Common myeloid progenitor, CD34-positive (primary cell): ENCODE data around the gene ANGPTL2.

Experiments used
- CTCF ChIA-PET: fragments of 350-600 bp; sonication (Branson Sonifier 250); formaldehyde crosslinking; loops from one replicate; lab custom pipeline; 2021; ENCODE audit warnings: antibody characterized with exemption; lab: Charles Lee
- POLR2A ChIA-PET: fragments of 350-600 bp; sonication (Branson Sonifier 250); formaldehyde crosslinking; loops from one replicate; lab custom pipeline; 2021; ENCODE audit warnings: antibody characterized with exemption; lab: Charles Lee
- DNase-seq, 3 donors: peaks; one replicate each; pipeline versions ENCODE4 v3.0.0 to v3.0.0-alpha.2; 2013
- H3K27ac ChIP-seq, 2 experiments: 1 replicate in 1 of 2; 2 replicates in 1 of 2; pipeline ENCODE4 v1.7.0; 2013; ENCODE audit warnings: inconsistent platforms in 2 of 2, low read length in 2 of 2, mild to moderate bottlenecking in 2 of 2, low read depth in 1 of 2, moderate library complexity in 1 of 2; ENCODE audit not compliant: severe bottlenecking in 2 of 2, insufficient read depth in 1 of 2, poor library complexity in 1 of 2
- H3K27me3 ChIP-seq, 5 experiments: replicated peaks in 2 of 5; 1 replicate in 3 of 5; 2 replicates in 2 of 5; pipeline versions ENCODE4 v1.6.1 to v1.7.0; 2013; ENCODE audit warnings: low read length in 4 of 5, mild to moderate bottlenecking in 2 of 5, moderate library complexity in 2 of 5, inconsistent platforms in 1 of 5; ENCODE audit not compliant: insufficient read depth in 5 of 5, control insufficient read depth in 4 of 5
- H3K36me3 ChIP-seq, 4 experiments: 1 replicate in 2 of 4; 2 replicates in 2 of 4; pipeline versions ENCODE4 v1.6.1 to v1.7.0; 2013; ENCODE audit warnings: low read length in 3 of 4, control low read depth in 1 of 4, mild to moderate bottlenecking in 1 of 4; ENCODE audit not compliant: control insufficient read depth in 4 of 4, insufficient read depth in 4 of 4
- H3K4me1 ChIP-seq, 4 experiments: 1 replicate in 3 of 4; 2 replicates in 1 of 4; pipeline versions ENCODE4 v1.6.1 to v1.7.1; 2013; ENCODE audit warnings: low read length in 3 of 4, mild to moderate bottlenecking in 3 of 4, control low read depth in 1 of 4, inconsistent platforms in 1 of 4, moderate library complexity in 1 of 4; ENCODE audit not compliant: control insufficient read depth in 4 of 4, insufficient read depth in 4 of 4; ENCODE audit errors: control extremely low read depth in 1 of 4
- H3K4me3 ChIP-seq, 7 experiments: 1 replicate in 4 of 7; 2 replicates in 3 of 7; pipeline versions ENCODE4 v1.5.1 to v1.7.0; 2013; ENCODE audit warnings: mild to moderate bottlenecking in 7 of 7, low read length in 6 of 7, moderate library complexity in 6 of 7, inconsistent platforms in 2 of 7, low read depth in 2 of 7, control low read depth in 1 of 7; ENCODE audit not compliant: insufficient read depth in 4 of 7, control insufficient read depth in 1 of 7; ENCODE audit errors: extremely low read depth in 1 of 7
- H3K9me3 ChIP-seq, 5 experiments: 1 replicate in 4 of 5; 2 replicates in 1 of 5; pipeline versions ENCODE4 v1.6.1 to v1.7.1; 2013; ENCODE audit warnings: low read length in 4 of 5, mild to moderate bottlenecking in 2 of 5, inconsistent platforms in 1 of 5, low read depth in 1 of 5, moderate library complexity in 1 of 5; ENCODE audit not compliant: control insufficient read depth in 4 of 5, insufficient read depth in 2 of 5; ENCODE audit errors: control extremely low read depth in 1 of 5
- WGBS: methylation state at CpG from one replicate; pipeline ENCODE4 v1.1.5; 2013; ENCODE audit not compliant: insufficient coverage; 5-methylcytosine and 5-hydroxymethylcytosine counted together

Gene ANGPTL2

DNA sequence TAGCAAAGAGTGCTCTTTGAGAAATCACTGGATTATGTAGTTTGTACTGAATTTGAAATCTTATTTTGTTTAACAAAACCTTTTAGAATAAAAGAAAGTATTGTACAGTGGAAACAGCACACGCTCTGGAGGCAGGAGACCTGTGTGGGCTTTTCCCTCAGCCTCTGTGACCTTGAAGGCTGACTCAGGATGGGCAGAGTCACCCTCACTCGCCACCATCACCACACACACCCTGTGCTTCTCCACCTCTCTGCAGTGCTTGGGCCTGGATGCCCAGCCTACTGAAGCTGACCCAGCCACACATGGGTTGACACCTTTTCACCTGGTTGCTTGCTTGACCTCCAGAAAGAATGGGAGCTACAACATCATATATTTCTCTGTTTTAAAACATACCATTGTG is 19.6 kb downstream of the ANGPTL2 start:
- Histone ChIP-seq H3K27me3 (no peaks in the 10 kb centered on the region), H3K36me3 (no peaks in the 10 kb centered on the region), H3K4me1 (no peaks in the 10 kb centered on the region), H3K4me3 (no peak overlapping the region), H3K27ac (no peak overlapping the region), H3K9me3 (no peaks in the 10 kb centered on the region)
- DNase-seq, result no peak
- ChIA-PET CTCF (no interaction called here), POLR2A (interaction anchor here (0.6 kb wide), 1 partner anchor 258 kb away, joined by 3 read pairs; no protein-coding TSS in a partner anchor)
- WGBS, result 100% methylated on average over 1 of the region's 2 CpGs

GRCh38 chr9:127102176-127102575 is 20.3 kb downstream of the ANGPTL2 start:
- Histone ChIP-seq H3K36me3 (no peaks in the 10 kb centered on the region), H3K4me3 (no peak overlapping the region), H3K27ac (no peak overlapping the region), H3K9me3 (no peaks in the 10 kb centered on the region), H3K27me3 (no peaks in the 10 kb centered on the region), H3K4me1 (no peaks in the 10 kb centered on the region)
- POLR2A ChIA-PET, result no interaction called here
- CTCF ChIA-PET, result no interaction called here
- DNase-seq, result no peak

DNA sequence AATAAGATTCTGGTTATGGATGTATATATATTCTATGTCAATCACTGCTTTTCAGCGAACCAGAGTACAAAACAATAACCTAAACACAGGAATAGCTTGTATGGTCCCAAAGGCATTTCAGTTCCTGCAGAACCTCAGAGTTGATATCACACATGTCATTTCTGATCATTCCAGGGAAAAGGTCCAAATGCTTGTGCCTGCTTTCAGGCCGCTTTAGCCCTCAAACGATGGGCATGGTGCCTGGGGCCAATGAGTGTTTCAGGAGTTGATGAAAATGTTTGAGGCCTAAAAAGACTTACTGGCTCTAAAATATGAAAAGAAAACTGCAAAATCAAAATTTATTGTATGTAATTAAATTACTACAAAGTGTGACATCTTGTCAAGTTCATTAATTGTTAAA is 22.8 kb downstream of the ANGPTL2 start:
- no peaks in the 10 kb centered on the region for H3K27me3 ChIP-seq
- no peaks in the 10 kb centered on the region for H3K4me1 ChIP-seq
- H3K27ac ChIP-seq, result no peak overlapping the region
- H3K4me3 ChIP-seq, result no peak overlapping the region
- ChIA-PET CTCF (no interaction called here), POLR2A (no interaction called here)
- no peaks in the 10 kb centered on the region for H3K9me3 ChIP-seq
- no CpG with 5 or more reads among the region's 3 CpGs for WGBS
- H3K36me3 ChIP-seq, result no peaks in the 10 kb centered on the region
- DNase-seq, result no peak

- CTCF ChIA-PET, result no interaction called here
- no peaks in the 10 kb centered on the region for H3K9me3 ChIP-seq
Observed at GRCh38 chr9:127098916-127099553, 23.4 kb downstream of the ANGPTL2 start.

GRCh38 chr9:127097683-127098082 is 24.8 kb downstream of the ANGPTL2 start:
- H3K36me3 ChIP-seq, result no peaks in the 10 kb centered on the region
- POLR2A ChIA-PET, result no interaction called here
- H3K27ac ChIP-seq, result no peak overlapping the region
- H3K4me1 ChIP-seq, result no peaks in the 10 kb centered on the region
- H3K4me3 ChIP-seq, result no peak overlapping the region
- no peak for DNase-seq
- H3K9me3 ChIP-seq, result no peaks in the 10 kb centered on the region
- CTCF ChIA-PET, result no interaction called here
- 100% methylated on average over 3 of the region's 5 CpGs for WGBS
- no peaks in the 10 kb centered on the region for H3K27me3 ChIP-seq

More at GRCh38 chr9:127098916-127099553, 23.4 kb downstream of the ANGPTL2 start:
- POLR2A ChIA-PET, result no interaction called here
- Histone ChIP-seq H3K4me3 (no peak overlapping the region), H3K27ac (no peak overlapping the region), H3K4me1 (no peaks in the 10 kb centered on the region), H3K36me3 (no peaks in the 10 kb centered on the region), H3K27me3 (no peaks in the 10 kb centered on the region)
- 98% methylated on average over 4 of the region's 7 CpGs for WGBS
- no peak for DNase-seq

DNA sequence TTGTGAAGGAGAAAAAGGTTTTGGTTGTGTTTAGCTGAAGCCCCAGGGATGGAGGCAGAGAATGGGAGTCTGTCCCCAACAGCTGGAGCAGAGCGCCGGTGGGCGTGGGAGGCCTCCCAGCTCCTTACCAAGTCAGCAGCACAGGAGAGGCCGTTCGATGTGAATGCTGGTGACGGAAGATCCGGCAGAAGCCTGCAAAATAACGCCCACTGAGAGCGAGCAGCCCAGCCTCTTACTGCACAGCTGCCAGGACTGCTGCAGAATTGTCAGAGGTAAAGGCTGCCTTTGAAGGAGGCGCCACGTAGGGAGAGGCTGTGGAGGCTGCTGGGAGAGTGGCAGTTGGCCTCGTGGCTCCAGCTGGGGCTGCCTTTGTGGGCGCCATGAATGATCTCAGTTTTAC is 26.2 kb downstream of the ANGPTL2 start:
- Histone ChIP-seq H3K4me3 (no peak overlapping the region), H3K36me3 (no peaks in the 10 kb centered on the region), H3K27ac (no peak overlapping the region), H3K27me3 (no peaks in the 10 kb centered on the region), H3K9me3 (no peaks in the 10 kb centered on the region), H3K4me1 (no peaks in the 10 kb centered on the region)
- no peak for DNase-seq
- CTCF ChIA-PET, result interaction anchor here (1.1 kb wide), 1 partner anchor 26 kb away, joined by 3 read pairs; the partner anchor contains the start of gene ANGPTL2
- POLR2A ChIA-PET, result no interaction called here
- 100% methylated on average over 6 of the region's 13 CpGs for WGBS

GRCh38 chr9:127095411-127095810 is 27.0 kb downstream of the ANGPTL2 start:
- ChIA-PET POLR2A (no interaction called here), CTCF (interaction anchor here (1.3 kb wide), 1 partner anchor 27 kb away, joined by 3 read pairs; the partner anchor contains the start of gene ANGPTL2)
- no peaks in the 10 kb centered on the region for H3K9me3 ChIP-seq
- H3K4me3 ChIP-seq, result no peak overlapping the region
- no peak overlapping the region for H3K27ac ChIP-seq
- H3K27me3 ChIP-seq, result no peaks in the 10 kb centered on the region
- H3K36me3 ChIP-seq, result no peaks in the 10 kb centered on the region
- DNase-seq, result no peak
- H3K4me1 ChIP-seq, result no peaks in the 10 kb centered on the region
- WGBS, result 100% methylated on average over 3 of the region's 5 CpGs
